Measurements from ENCODE around the gene MRPL49. TPM values are rescaled to one million over a fixed set of nuclear protein-coding genes. Genes with fewer than 3 reads are reported as not detected.
"Not testable (repeated sequence)": the region's sequence is repeated elsewhere in the genome, so short reads cannot be mapped to it uniquely, and the experiment has no call there.

Gene MRPL49
- total RNA-seq, 1 donor from 2014 or later = 40.2 TPM

DNA sequence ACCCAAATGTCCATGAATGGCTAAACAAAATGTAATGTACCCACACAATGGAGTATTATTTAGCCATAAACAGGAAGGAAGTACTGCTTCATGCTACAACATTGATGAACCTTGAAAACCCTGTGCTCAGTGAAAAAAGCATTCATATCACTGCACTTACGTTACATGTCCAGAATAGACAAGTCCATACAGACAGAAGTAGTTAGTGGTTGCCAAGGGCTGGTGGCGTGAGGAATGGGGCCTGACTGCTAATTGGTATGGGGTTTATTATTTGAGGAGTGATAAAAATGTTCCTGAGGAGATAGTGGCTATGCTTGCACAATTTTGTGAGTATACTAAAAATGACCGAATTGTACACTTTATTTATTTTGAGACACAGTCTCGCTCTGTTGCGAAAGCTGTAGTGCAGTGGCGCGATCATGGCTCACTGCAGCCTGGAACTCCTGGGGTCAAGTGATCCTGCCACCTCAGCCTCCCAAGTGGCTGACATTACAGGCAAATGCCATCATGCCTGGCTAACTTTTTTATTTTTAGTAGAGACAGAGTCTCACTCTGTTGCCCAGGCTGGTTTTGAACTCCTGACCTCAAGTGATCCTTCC, 19.9 kb downstream of the MRPL49 start:
- Mint-ChIP-seq H3K9me3 (ENCODE audit: unreplicated experiment) (no peaks in the 10 kb centered on the region), H3K36me3 (ENCODE audit: low read depth, unreplicated experiment) (no peaks in the 10 kb centered on the region), H3K4me1 (ENCODE audit: unreplicated experiment) (no peaks in the 10 kb centered on the region), H3K4me3 (ENCODE audit: unreplicated experiment) (no peak overlapping the region), H3K27me3 (ENCODE audit: unreplicated experiment) (peaks cover 4% of the 10 kb centered on the region), H3K27ac (ENCODE audit: unreplicated experiment) (no peak overlapping the region)
- DNase-seq (ENCODE audit: low spot score) = no peak
- TF ChIP-seq, protein P1, sequence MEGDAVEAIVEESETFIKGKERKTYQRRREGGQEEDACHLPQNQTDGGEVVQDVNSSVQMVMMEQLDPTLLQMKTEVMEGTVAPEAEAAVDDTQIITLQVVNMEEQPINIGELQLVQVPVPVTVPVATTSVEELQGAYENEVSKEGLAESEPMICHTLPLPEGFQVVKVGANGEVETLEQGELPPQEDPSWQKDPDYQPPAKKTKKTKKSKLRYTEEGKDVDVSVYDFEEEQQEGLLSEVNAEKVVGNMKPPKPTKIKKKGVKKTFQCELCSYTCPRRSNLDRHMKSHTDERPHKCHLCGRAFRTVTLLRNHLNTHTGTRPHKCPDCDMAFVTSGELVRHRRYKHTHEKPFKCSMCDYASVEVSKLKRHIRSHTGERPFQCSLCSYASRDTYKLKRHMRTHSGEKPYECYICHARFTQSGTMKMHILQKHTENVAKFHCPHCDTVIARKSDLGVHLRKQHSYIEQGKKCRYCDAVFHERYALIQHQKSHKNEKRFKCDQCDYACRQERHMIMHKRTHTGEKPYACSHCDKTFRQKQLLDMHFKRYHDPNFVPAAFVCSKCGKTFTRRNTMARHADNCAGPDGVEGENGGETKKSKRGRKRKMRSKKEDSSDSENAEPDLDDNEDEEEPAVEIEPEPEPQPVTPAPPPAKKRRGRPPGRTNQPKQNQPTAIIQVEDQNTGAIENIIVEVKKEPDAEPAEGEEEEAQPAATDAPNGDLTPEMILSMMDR (IDR thresholded peaks at IDR 0.05; ENCODE audit: unreplicated experiment) = no peak

DNA sequence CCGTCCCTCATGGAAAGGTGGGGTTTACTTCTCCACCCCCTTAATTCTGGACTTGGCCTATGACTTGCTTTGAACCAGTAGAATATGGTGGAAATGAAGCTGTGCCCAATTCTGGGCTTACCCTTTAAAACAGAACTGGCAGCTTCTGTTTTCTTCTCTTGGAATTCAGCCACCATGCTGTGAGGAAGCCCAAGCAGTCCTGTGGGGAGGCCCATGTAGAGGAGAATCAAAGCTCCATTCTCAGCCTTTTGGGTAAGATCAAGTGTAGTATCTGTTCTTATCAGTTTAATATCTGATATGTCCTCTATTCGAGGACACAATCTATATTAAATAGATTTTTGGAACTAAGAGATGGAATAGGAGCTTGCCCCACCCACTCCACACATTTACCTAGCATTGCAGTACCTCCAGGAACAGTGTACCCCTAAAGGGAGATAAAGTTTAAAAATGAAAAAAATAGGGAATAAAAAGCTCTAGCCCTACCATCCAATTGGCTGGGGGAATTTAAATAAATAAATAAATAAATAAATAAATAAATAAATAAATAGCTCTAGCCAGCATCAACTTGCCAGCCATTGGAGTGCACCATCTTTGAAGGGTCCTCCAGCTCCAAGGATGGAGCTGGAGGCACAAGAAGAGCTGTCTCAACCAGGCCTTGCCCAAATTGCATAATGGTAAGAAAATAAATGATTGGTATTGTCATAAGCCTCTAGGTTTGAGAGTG, 25.4 kb downstream of the MRPL49 start:
- DNase-seq (ENCODE audit: low spot score) = no peak

DNA sequence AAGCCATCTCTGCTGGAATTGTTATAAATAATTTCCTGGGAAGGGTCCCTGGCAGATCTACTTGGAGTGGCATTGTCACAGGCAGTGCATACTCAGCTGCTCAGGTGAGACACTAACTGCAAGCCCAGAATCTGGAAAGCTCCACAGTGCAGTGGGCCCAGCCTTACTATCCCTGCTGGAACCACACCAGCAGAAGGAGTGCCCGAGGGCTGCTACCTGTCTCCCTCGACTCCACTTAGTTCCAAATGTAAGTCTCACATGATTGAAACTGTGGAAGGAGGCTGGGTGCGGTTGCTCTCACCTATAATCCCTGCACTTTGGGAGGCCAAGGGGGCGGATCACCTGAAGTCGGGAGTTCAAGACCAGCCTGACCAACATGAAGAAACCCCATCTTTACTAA, 26.5 kb downstream of the MRPL49 start:
- TF ChIP-seq, protein P1 (IDR thresholded peaks at IDR 0.05; ENCODE audit: unreplicated experiment) = no peak
- Mint-ChIP-seq H3K27ac (ENCODE audit: unreplicated experiment) (no peak overlapping the region), H3K27me3 (ENCODE audit: unreplicated experiment) (no peaks in the 10 kb centered on the region), H3K4me1 (ENCODE audit: unreplicated experiment) (no peaks in the 10 kb centered on the region), H3K4me3 (ENCODE audit: unreplicated experiment) (no peak overlapping the region), H3K9me3 (ENCODE audit: unreplicated experiment) (no peaks in the 10 kb centered on the region), H3K36me3 (ENCODE audit: low read depth, unreplicated experiment) (no peaks in the 10 kb centered on the region)
- DNase-seq (ENCODE audit: low spot score) = no peak

More for the DNA sequence above, 25.4 kb downstream of the MRPL49 start:
- H3K27me3 Mint-ChIP-seq (ENCODE audit: unreplicated experiment) = no peaks in the 10 kb centered on the region
- H3K4me3 Mint-ChIP-seq (ENCODE audit: unreplicated experiment) = no peak overlapping the region
- TF ChIP-seq, protein P1 (IDR thresholded peaks at IDR 0.05; ENCODE audit: unreplicated experiment) = no peak
- H3K27ac Mint-ChIP-seq (ENCODE audit: unreplicated experiment) = no peak overlapping the region
- no peaks in the 10 kb centered on the region for H3K9me3 Mint-ChIP-seq (ENCODE audit: unreplicated experiment)
- no peaks in the 10 kb centered on the region for H3K36me3 Mint-ChIP-seq (ENCODE audit: low read depth, unreplicated experiment)
- H3K4me1 Mint-ChIP-seq (ENCODE audit: unreplicated experiment) = no peaks in the 10 kb centered on the region

DNA sequence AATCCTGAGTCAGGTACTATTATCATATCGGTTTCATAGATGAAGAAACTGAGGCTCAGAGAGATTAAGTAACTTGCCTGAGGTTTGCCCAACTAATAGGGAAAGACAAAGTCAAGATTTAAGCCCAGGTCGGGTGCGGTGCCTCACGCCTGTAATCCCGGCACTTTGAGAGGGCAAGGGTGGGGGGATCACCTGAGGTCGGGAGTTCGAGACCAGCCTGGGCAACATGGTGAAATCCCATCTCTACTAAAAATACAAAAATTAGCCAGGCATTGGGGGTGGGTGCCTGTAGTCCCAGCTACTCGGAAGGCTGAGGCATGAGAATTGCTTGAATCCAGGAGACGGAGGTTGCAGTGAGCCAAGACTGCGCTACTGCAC, 28.0 kb downstream of the MRPL49 start:
- not testable (repeated sequence) for H3K27me3 Mint-ChIP-seq (ENCODE audit: unreplicated experiment); H3K4me3 Mint-ChIP-seq (ENCODE audit: unreplicated experiment); H3K27ac Mint-ChIP-seq (ENCODE audit: unreplicated experiment)

DNA sequence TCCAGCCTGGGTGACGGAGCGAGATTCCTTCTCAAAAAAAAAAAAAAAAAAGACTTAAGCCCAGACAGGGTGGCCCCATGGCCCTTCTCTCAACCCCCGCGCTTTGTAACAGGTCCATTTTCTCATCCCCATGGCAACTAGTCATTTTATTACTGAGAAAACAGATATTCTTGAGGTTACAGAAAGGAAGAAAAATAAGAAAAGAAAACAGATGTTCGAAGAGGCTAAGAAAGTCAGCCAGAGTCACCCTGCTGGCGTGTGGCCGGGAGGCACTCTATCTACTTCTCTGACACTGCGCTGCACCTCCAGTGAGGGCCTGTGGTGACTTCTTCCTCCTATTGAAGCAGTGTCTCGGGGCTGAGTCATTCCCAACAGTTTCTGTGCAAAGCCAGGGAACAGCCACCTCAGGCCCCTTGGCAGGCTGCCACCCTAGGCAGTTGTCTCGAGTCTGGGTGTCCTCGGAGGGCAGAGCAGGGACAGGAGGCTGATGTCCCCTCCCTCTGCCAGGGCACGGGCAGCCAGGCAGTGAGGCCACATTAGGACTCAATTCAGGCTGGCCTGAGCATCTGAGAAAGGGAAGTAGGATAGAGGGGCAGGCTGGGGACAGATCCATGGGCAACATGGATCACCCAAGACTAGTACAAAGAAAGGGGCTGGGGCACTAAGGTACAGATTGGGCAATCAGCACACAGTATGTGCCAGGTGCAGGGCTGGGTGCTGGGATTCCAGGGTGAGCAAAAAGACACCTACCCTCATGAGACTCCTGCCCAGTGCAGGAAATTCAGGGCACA, 28.6 kb downstream of the MRPL49 start:
- TF ChIP-seq, protein P1 (IDR thresholded peaks at IDR 0.05; ENCODE audit: unreplicated experiment) = no peak
- H3K36me3 Mint-ChIP-seq (ENCODE audit: low read depth, unreplicated experiment) = no peaks in the 10 kb centered on the region
- no peak overlapping the region for H3K27ac Mint-ChIP-seq (ENCODE audit: unreplicated experiment)
- H3K4me1 Mint-ChIP-seq (ENCODE audit: unreplicated experiment) = no peaks in the 10 kb centered on the region
- no peak overlapping the region for H3K4me3 Mint-ChIP-seq (ENCODE audit: unreplicated experiment)
- no peaks in the 10 kb centered on the region for H3K27me3 Mint-ChIP-seq (ENCODE audit: unreplicated experiment)
- H3K9me3 Mint-ChIP-seq (ENCODE audit: unreplicated experiment) = no peaks in the 10 kb centered on the region
- DNase-seq (ENCODE audit: low spot score) = no peak

More for the DNA sequence above, 28.0 kb downstream of the MRPL49 start:
- H3K4me1 Mint-ChIP-seq (ENCODE audit: unreplicated experiment); DNase-seq (ENCODE audit: low spot score); H3K9me3 Mint-ChIP-seq (ENCODE audit: unreplicated experiment); H3K36me3 Mint-ChIP-seq (ENCODE audit: low read depth, unreplicated experiment): not testable (repeated sequence)
